ENCODE results near the gene PTPN1.

Gene PTPN1

DNA sequence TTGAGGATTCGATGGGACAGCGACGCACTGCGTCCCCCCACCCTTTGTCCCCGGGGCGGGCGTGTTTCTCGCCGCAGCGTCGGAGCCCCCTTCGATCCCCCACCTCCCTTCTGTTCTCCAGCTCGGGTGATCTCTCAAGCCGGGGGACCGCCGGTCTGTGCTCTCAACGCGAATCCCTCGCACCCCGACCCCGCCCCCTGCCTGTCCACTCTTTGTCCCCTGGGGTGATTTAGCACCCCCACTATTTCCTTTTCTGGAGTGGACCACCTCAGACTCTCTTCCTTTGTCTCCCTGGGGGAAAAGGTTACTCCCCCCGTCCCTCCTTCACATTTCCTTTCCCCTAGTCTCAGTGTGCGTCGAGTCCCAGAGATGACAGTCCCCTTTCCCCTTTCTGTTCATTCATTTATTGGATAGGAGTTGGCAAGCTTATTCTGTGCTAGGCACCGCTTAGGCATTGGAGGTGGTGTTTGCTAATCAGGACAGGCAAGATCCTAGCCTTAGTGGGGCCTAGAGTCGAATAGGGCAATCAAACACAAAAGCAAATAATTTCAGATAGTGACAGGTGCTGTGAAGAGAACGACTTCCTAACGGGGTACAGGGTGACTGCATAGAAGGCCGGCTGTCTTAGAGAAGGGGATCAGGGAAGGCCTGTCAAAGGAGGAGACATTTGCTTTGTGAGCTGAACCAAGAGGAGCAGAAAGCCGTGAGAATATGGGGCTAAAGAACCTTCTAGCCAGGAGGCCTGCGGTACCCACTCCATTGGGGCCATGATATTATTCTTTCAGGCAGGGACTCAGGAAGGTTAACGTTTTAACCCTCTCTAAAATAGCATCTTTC is 741 bp downstream of the PTPN1 start:
- intact Hi-C loops (cut with DNase I), result loop anchor here (2.0 to 5.0 kb wide), 2 partner anchors 66 to 220 kb away; partner anchors contain the start of gene PARD6B
- DNase-seq, result no peak

DNA sequence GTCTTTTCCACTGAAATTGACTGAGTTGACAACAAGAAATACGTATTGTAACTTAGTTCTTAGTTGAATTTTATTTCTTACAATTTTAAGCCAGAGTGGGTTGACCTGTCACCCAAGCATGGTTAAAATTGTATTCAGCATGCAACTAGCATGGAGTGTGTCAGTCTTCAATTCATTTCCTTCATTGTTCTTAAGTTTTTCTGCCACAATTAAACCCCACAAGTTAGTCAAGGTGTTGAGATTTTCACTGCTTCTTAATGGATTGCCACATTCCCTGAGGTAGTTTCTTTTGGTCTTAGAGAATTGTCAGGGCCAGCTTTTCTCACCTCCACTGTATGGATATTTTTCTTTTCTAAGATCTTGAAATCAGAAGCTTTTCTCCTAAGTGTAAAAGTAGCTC is 2.1 kb downstream of the PTPN1 start:
- DNase-seq, result no peak
- intact Hi-C loops (cut with DNase I), result loop anchor here (5.0 kb wide), 1 partner anchor 65 kb away; no protein-coding TSS in a partner anchor

DNA sequence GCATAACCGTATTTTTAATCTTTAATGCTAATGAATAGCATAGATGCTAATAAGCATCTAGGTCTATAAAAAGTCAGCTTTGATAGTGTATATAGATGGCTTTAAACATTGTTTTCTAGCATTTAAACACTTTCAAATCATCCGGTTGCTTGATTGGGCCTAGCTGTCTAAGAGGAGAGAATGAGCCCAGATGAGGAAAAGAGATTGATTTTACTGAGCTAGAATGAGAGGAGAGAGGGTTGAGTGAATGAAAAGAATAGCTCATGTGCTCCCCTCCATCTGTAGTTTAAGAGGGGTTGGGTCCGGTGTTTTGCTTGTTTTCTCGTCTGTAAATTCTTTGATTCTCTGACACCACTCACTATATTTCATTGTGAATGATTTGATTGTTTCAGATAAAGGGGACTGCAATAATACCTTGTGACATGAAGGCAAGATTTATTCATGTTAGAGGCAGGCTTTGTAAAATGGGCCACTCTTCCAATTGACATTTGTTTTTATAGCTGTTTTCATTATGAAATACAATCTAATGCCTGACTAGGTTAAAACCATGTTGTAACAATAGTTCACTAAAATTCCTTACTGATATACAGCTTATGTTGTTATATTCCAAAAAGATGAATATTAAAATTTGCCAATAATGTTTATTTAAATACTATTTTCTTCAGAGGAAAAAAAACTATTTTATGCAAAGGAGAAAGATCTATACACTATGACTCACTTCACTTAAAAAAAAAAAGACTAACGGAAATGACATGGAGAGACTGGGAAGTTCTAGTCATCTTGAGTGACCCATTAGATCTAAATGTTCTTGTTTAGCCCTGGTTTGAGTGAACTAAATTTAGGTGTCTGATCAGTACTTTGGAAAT is 3.2 kb downstream of the PTPN1 start:
- intact Hi-C loops (cut with DNase I), result loop anchor here (5.0 kb wide), 1 partner anchor 64 kb away; no protein-coding TSS in a partner anchor
- DNase-seq, result no peak

DNA sequence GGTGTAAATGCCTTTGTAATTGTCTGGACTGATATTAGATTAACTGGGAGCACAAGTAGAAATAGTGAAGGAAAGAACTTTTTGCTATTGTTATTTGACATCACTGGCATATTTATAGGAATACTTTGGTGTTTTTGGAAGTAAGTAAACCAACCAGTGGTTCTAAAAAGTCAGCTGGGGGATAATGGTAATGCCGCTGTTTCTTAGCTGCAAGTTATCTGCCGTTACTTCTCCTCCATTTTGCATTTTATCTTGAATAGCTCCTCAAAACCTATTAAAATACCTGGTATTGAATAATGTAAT is 3.8 kb downstream of the PTPN1 start:
- no peak for DNase-seq
- intact Hi-C loops (cut with DNase I), result loop anchor here (5.0 kb wide), 1 partner anchor 63 kb away; no protein-coding TSS in a partner anchor

DNA sequence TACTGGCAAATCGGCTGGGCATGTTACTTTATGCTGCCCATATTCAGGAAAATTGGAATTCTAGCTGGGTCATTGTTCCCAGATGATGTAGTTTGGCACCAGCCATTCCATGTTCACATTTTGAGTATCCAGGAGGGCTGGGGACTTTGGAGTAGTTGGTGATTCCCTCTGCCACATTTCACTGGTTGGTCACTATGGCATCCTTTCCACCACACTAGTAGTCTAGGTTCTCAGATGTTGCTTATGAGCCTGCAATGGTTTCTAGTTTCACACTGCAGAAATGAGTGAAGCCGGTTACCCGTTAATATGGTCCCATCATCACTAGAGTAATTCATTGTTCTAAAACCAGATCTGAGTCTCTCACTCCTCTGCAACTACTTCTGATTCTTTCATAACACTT is 4.6 kb downstream of the PTPN1 start:
- no peak for DNase-seq
- intact Hi-C loops (cut with DNase I), result loop anchor here (5.0 kb wide), 1 partner anchor 63 kb away; no protein-coding TSS in a partner anchor

DNA sequence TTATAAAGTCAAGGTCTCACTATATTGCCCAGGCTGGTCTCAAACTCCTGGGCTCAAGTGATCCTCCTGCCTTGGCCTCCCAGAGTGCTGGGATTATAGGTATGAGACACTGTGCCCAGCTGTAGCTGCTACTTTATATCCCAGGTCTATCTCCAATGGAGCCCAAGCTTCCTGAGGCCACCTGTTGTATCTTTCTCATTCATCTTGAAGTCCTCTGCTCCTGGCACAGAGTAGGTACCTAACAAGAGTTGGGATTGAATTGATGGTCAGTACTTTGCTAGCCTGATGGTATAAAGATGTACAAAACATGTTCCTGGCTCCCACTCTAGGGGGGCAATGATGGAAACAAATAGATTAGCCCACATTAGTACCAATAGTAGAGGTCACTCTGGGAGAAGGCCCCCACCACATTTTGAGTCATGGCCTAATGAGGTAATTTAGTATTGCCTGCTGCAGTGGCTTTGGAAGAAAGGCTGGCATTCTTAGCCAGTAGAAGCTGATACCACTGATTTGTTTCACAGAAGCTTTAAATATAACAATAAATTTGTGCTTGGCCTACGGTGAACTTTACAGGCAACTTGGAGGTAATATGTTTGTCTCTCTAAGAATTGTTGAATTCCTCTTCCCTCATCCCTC is 5.4 kb downstream of the PTPN1 start:
- DNase-seq, result no peak

DNA sequence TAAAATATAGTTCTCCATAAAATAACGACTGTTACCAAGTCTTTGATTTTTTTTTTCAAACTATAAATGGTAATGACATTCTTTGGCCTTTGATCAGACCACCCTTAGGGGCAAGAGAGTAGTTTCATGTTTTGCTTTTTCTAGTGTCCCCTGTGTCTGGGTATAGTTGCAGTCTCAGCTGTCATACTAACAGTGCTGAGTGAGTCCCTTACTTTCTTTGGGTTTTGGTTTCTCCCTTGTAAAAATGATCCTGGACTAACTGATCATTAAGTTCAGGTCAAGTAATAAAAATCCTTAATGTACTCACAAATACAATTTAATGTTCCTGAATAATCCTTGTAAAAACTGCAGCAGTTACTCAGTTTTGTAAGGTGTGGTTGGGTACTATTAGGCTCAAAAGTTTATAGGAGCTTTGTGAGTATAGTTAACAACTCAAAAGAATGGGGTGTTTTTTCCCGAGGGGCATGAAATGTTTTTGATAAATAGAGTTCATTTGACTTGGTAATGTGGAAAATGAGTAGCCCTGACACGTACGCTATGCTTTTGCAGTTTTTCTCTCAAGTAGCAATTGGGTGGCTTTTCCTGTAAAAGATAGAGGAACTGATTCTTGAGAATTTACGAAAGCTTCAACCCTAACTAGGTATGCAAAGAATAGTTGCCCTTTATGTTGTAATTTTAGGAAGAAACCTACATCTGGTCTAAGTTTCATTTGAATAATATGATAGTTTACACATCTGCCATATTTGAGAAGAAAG is 6.2 kb downstream of the PTPN1 start:
- intact Hi-C loops (cut with DNase I), result no loop called here
- DNase-seq, result no peak

More for the DNA sequence above, 5.4 kb downstream of the PTPN1 start:
- intact Hi-C loops (cut with DNase I), result no loop called here

DNA sequence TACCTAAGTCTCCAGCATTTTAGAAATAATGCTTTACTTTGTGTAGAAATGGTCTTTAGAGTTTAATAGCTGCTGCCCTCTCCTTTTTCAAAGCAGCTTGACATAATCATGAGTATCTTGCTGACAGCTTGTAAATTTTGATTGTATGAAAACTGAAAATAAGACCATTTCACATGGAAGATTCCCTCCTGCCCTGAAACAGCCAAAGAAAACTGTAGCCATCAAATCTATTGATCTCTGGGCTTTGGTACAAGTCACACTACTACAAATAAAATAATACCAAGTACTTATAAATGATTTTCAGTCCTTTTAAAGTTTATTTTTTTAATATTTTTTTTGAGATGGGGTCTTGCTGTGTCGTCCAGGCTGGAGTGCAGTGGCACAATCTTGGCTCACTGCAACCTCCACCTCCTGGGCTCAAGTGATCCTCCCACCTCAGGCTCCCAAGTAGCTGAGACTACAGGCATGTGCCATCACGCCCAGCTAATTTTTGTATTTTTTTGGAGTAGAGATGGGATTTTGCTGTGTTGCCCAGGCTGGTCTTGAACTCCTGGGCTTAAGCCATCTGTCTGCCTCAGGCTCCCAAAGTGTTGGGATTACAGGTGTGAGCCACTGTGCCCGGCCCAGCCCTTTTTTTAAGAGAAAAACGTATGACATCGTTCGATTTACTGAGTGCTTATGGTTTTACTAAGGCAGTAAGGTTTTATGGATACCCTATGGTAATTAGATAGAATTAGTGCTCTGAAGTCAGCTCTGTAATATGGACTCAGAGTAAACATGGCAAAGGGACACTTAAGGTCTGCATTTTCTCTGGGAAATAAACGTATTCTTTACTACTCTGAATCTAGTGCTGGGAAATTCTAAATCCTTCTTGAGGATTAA is 7.0 kb downstream of the PTPN1 start:
- intact Hi-C loops (cut with DNase I), result no loop called here
- DNase-seq, result no peak

DNA sequence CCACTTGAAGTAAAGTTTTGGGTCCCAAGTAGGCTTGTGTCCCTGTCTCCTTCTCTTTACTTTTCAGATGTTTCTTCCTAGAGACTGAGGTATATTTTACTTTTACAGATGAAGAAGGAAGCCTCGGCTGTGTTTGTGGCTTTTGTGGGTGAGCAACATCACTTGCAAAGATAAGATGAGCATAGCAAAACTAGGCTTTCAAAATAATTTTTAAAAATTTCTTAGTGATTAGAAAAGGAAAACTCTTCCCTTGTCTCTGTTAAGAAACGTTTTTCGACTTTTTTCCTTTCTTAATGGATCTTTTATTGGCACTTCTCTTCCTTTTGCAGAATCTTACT is 7.6 kb downstream of the PTPN1 start:
- intact Hi-C loops (cut with DNase I), result no loop called here
- DNase-seq, result no peak

DNA sequence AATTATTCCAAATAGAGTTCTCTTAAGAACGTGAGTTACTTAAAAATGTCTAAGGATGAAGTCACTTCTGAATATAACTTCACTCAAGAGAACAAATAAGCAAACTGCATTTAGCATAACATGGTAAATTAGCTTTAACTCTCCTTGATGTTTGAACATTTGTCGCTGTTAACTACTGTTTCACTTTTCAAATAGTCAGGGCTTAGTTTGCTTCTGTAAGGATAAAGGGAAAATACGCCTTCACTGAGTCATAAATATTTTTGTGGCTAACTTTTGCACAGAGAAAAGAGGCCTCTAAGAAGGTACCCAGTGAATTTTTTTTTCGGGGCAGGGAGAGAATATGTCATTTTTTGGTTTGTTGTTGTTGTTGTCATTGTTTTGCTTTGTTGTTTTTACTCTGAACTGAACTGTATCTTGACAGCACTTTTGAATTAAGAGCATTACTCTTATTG is 8.1 kb downstream of the PTPN1 start:
- DNase-seq, result no peak
- intact Hi-C loops (cut with DNase I), result no loop called here

DNA sequence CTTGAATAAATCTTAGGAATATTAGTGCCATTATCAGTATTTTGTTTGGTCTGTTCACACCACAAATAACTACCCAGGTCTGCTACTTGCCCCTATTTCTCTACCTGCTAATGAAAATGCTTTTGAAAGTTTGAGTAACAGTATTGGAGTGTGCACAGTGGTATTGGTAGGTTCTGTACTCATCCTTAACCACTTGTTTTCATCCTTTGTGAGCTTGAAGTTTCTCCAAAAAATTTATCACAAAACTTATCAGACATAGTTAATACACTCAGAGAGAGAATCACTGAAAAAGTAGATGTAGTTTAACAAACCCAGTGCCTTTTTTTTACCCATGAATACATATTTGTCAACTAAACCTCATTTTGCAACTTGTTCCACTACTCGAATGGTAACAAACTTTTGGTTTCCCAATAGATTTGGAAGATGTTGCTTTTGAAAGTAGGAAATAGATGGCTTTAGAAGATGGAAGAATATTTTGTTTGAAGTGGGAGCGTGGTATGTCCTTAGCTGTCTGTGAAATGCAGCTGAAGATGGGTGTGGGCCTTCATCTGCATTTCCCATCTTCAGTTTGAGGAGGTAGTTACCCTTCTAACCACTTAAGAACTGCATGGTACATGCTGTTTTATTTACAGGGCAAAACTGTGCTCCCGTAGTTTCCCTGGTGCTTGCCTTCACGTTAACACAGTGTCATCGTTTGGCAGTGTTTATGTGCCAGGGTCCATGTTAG is 9.0 kb downstream of the PTPN1 start:
- no peak for DNase-seq
- intact Hi-C loops (cut with DNase I), result no loop called here

DNA sequence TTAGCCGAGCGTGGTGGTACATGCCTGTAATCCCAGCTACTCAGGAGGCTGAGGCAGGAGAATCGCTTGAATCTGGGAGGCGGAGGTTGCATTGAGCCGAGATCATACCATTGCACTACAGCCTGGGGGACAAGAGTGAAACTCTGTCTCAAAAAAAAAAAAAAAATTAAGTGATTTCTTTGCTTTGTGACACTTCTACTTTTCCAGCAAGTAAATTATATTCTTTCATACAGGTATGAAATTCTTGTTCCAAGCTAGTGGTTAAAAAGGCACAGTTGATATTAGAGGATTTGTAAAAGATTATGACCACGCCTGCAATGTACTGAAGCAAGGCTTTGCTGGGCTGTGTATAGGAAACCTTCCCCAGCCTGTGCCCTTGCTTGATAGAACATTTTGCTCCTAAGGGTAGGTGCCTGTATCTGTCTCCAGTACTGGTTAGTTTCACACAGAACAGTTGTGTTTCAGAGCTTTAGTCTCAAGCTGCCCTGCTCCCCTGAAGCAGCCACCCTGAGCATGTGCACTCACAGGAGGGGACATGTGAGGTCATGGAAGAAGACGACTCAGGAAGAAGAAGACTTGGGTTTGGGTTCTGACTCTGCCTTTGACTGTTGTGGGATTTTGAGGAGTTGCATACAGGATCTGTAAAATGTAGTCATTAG is 10.2 kb downstream of the PTPN1 start:
- DNase-seq, result no peak
- intact Hi-C loops (cut with DNase I), result no loop called here

DNA sequence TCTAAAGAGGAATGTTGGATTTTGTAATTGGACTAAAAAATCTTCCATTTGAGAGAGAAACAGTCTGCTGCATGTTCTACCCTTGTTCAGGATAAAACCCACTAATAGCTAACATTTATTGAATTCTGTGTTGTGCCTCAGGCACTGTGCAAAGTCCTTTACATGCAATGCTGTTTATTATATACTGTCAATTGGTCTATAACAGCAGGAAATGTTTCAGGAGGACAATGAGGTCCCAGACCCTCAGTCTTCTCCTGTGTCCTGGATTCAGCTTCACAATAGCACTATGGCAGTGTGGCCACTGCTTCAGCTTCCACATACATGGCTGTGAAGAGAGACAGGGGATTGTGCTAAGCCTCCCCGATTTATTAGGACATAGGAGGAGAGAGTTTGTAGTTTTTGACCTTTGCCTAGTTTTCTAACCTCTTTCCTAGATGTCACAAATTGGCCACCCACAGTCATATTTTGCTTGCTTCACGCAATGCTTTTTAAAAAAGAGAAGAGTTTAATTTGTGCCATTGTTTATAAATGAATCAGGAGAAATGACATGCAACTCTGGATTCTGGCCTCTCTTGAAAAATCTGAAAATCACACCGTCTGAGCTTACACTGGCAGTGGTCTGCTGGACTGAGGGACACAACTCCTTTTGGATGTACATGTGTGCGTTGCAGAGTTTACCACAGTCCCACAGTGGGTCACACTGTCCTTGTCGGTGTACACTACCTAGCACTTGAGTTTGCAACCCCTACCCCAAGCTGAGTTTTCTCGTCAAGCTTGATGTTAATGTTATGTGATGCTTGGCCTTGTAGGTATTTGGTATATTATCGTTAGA is 11.3 kb downstream of the PTPN1 start:
- intact Hi-C loops (cut with DNase I), result no loop called here
- no peak for DNase-seq

DNA sequence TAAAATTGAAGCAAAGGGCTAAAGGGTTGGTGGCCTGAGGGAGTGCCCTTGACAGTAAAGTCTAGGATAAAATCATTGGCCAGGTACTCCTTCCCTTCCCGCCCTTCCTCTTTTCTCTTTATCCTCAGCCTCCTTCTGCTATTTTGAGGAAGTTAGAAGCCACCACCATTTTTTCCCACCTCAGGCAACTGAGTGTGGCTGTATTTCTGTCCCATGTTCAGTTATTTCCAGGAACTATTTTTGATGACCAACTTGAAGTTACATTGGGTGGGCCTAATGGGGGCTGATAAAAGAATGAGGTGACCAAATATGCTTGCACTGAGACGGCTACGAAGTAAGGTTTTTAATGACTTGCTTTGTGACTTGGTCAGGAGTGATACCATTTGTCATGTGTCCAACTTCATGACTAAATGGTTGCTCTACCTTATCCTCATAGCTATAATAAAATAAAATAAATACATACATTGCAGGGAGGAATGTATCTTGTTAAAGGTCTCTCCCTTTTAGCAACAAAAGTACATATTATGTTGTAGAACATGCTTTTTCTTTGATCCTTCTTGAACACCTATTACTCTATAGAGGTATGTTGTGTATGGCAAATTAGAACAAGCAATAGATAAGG is 12.0 kb downstream of the PTPN1 start:
- intact Hi-C loops (cut with DNase I), result no loop called here
- no peak for DNase-seq

DNA sequence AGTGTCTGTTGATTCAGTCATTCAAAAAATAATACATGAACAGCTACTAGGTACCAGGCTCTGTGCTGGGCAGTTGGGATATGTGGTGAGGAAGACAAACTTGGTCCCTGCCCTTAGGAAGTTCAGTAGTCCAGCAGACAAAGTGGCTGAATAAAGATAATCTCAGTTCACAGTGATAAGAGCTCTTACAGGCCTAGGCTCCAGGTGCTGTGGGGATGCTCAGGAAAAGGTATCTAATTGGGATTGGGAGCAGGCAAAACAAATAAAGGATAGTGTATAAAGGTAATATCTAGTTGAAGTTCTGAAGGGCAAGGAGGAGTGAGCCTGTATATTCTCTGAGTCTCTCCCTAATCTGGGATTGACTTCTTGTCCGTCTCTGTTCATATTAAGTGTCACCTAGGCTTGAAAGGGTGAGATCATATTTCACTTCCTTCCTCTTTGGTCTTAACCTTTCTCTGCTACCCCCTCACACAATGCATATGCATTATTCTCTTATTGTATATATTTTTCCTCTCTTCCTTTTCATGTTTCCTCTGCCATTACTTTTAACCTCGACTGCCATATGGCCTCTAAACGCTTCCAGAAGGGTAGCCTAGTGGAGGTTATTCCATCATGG is 13.5 kb downstream of the PTPN1 start:
- intact Hi-C loops (cut with DNase I), result no loop called here
- DNase-seq, result no peak

DNA sequence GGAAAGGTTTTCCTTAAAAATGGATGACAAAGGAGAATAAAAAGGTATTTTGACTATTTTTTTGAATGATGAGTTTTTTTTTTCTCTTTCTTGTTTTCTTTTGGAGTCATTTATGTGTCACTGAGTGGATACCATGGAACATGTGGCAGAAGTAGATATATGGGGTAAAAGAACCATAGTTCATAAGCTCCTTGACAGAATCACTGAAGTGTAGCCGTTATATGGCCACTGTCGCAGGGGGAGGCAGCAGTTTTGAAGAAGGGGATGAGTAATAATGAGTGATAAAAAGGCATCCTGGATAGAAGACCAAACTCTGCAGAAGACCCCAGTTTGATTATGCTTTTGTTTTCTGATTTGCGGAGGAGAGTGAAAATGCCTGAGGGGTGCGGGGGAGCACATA is 15.5 kb downstream of the PTPN1 start:
- no peak for DNase-seq
- intact Hi-C loops (cut with DNase I), result no loop called here

All from posterior cingulate gyrus (tissue), 11 donors.